ENCODE measurements around the gene MYF6.

MYF6 gene

DNA sequence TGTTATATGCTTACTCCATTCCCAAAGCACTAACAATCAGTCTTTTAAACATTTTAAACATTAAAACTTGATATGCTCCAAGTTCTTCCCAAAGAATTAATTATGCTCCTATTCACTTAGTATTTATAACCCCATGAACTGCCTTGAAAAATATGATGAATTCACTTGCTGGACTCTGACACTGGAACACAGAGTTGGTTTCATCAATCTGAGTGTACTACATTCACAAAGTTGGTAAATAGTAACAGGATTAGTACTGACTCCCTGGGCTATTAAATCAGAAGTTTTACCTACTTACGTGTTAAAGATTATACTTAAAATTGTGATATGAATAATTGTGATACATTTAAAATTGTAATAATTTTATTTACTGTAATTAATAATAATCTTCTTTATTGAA, 17.3 kb upstream of the MYF6 start:
- POLR2A ChIA-PET = no interaction called here
- H3K36me3 ChIP-seq (ENCODE audit: control insufficient read depth in 2 of 2, insufficient read depth in 1 of 2, low read length in 2 of 2) = no peaks in the 10 kb centered on the region
- H3K9me3 ChIP-seq (ENCODE audit: control insufficient read depth, insufficient read depth, low read depth, low read length) = no peaks in the 10 kb centered on the region
- no peaks in the 10 kb centered on the region for H3K4me1 ChIP-seq (ENCODE audit: control insufficient read depth, insufficient read depth, low read length)
- no peak overlapping the region for H3K27ac ChIP-seq (ENCODE audit: extremely low read depth, low read depth, low read length)
- TF ChIP-seq ZNF133 (tag by site-specific recombination; IDR thresholded peaks at IDR 0.05) (no peak), ZNF658 (tag by site-specific recombination; IDR thresholded peaks at IDR 0.05) (no peak), HOXA7 (CRISPR knock-in tag; IDR thresholded peaks at IDR 0.05; ENCODE audit: borderline replicate concordance) (no peak), ZNF501 (tag by site-specific recombination; IDR thresholded peaks at IDR 0.05) (no peak), KLF9 (tag by site-specific recombination; IDR thresholded peaks at IDR 0.05; ENCODE audit: low read depth) (no peak), ZNF830 (tag by site-specific recombination; IDR thresholded peaks at IDR 0.05; ENCODE audit: low read depth) (no peak), ZNF114 (tag by site-specific recombination; IDR thresholded peaks at IDR 0.05) (no peak)
- TF ChIP-seq, protein P1, sequence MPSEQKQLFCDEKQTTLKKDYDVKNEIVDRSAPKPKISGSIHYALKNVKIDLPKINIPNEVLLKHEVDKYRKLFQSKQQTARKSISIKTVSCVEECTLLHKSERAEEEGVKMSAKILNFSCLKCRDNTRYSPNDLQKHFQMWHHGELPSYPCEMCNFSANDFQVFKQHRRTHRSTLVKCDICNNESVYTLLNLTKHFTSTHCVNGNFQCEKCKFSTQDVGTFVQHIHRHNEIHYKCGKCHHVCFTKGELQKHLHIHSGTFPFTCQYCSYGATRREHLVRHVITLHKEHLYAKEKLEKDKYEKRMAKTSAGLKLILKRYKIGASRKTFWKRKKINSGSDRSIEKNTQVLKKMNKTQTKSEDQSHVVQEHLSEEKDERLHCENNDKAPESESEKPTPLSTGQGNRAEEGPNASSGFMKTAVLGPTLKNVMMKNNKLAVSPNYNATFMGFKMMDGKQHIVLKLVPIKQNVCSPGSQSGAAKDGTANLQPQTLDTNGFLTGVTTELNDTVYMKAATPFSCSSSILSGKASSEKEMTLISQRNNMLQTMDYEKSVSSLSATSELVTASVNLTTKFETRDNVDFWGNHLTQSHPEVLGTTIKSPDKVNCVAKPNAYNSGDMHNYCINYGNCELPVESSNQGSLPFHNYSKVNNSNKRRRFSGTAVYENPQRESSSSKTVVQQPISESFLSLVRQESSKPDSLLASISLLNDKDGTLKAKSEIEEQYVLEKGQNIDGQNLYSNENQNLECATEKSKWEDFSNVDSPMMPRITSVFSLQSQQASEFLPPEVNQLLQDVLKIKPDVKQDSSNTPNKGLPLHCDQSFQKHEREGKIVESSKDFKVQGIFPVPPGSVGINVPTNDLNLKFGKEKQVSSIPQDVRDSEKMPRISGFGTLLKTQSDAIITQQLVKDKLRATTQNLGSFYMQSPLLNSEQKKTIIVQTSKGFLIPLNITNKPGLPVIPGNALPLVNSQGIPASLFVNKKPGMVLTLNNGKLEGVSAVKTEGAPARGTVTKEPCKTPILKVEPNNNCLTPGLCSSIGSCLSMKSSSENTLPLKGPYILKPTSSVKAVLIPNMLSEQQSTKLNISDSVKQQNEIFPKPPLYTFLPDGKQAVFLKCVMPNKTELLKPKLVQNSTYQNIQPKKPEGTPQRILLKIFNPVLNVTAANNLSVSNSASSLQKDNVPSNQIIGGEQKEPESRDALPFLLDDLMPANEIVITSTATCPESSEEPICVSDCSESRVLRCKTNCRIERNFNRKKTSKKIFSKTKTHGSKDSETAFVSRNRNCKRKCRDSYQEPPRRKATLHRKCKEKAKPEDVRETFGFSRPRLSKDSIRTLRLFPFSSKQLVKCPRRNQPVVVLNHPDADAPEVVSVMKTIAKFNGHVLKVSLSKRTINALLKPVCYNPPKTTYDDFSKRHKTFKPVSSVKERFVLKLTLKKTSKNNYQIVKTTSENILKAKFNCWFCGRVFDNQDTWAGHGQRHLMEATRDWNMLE (tag by site-specific recombination; conservative IDR thresholded peaks at IDR 0.05; ENCODE audit: low read depth) = no peak
- TF ChIP-seq, protein P2, sequence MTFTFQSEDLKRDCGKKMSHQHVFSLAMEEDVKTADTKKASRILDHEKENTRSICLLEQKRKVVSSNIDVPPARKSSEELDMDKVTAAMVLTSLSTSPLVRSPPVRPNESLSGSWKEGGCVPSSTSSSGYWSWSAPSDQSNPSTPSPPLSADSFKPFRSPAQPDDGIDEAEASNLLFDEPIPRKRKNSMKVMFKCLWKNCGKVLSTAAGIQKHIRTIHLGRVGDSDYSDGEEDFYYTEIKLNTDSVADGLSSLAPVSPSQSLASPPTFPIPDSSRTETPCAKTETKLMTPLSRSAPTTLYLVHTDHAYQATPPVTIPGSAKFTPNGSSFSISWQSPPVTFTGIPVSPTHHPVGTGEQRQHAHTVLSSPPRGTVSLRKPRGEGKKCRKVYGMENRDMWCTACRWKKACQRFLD (tag by site-specific recombination; IDR thresholded peaks at IDR 0.05) = no peak
- no peak overlapping the region for H3K4me3 ChIP-seq (ENCODE audit: low read depth, low read length)
- CTCF ChIA-PET = no interaction called here

DNA sequence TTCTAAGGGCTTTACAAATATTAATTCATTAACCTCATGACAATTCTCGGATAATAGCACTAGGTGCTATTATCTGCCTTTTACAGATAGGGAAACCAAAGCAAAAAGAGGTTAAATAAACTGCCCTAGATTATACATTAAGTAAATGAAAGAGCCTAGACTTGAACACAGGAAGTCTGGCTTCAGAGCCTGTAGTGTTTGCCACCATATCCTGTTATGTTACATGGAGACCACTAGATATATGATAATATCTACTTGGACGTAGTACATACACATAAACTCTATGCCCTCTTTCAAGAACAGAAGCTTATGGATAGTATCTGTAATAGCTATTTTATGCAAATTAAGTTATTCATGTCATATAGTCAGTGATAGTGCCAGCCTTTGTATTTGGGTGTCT, 16.9 kb upstream of the MYF6 start:
- ChIA-PET POLR2A (no interaction called here), CTCF (no interaction called here)
- Histone ChIP-seq H3K4me3 (ENCODE audit: low read depth, low read length) (no peak overlapping the region), H3K36me3 (ENCODE audit: control insufficient read depth in 2 of 2, insufficient read depth in 1 of 2, low read length in 2 of 2) (no peaks in the 10 kb centered on the region), H3K27ac (ENCODE audit: extremely low read depth, low read depth, low read length) (no peak overlapping the region), H3K4me1 (ENCODE audit: control insufficient read depth, insufficient read depth, low read length) (no peaks in the 10 kb centered on the region), H3K9me3 (ENCODE audit: control insufficient read depth, insufficient read depth, low read depth, low read length) (no peaks in the 10 kb centered on the region)
- TF ChIP-seq, protein P3, sequence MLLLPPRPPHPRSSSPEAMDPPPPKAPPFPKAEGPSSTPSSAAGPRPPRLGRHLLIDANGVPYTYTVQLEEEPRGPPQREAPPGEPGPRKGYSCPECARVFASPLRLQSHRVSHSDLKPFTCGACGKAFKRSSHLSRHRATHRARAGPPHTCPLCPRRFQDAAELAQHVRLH (tag by site-specific recombination; IDR thresholded peaks at IDR 0.05) = no peak
- TF ChIP-seq ZNF214 (tag by site-specific recombination; IDR thresholded peaks at IDR 0.05; ENCODE audit: borderline replicate concordance) (no peak), ZNF239 (tag by site-specific recombination; IDR thresholded peaks at IDR 0.05) (no peak)

DNA sequence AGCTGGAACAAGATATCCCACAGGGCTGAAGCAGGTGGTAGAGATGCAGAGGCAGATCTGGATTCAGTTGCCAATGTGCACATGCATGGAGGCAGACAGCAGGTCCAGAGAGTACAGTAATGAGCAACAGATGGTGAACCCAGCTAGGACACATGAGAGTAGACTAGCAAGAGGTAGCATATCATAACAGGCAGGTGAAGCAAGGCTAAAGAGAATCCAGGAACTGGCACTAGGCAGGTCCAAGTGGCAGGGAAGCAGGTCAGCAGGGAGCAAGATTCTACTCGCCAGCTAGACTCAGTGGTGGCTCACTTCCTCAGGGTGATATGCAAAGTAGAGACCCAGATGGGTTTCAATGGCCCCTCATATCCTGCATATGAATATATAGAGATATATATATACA, 15.3 kb upstream of the MYF6 start:
- H3K4me3 ChIP-seq (ENCODE audit: low read depth, low read length) = no peak overlapping the region
- no peaks in the 10 kb centered on the region for H3K9me3 ChIP-seq (ENCODE audit: control insufficient read depth, insufficient read depth, low read depth, low read length)
- POLR2A ChIA-PET = no interaction called here
- TF ChIP-seq, protein P4, sequence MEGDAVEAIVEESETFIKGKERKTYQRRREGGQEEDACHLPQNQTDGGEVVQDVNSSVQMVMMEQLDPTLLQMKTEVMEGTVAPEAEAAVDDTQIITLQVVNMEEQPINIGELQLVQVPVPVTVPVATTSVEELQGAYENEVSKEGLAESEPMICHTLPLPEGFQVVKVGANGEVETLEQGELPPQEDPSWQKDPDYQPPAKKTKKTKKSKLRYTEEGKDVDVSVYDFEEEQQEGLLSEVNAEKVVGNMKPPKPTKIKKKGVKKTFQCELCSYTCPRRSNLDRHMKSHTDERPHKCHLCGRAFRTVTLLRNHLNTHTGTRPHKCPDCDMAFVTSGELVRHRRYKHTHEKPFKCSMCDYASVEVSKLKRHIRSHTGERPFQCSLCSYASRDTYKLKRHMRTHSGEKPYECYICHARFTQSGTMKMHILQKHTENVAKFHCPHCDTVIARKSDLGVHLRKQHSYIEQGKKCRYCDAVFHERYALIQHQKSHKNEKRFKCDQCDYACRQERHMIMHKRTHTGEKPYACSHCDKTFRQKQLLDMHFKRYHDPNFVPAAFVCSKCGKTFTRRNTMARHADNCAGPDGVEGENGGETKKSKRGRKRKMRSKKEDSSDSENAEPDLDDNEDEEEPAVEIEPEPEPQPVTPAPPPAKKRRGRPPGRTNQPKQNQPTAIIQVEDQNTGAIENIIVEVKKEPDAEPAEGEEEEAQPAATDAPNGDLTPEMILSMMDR (tag by site-specific recombination; IDR thresholded peaks at IDR 0.05) = no peak
- no peak for TF ChIP-seq ZSCAN16 (tag by site-specific recombination; IDR thresholded peaks at IDR 0.05)
- TF ChIP-seq, protein P5, sequence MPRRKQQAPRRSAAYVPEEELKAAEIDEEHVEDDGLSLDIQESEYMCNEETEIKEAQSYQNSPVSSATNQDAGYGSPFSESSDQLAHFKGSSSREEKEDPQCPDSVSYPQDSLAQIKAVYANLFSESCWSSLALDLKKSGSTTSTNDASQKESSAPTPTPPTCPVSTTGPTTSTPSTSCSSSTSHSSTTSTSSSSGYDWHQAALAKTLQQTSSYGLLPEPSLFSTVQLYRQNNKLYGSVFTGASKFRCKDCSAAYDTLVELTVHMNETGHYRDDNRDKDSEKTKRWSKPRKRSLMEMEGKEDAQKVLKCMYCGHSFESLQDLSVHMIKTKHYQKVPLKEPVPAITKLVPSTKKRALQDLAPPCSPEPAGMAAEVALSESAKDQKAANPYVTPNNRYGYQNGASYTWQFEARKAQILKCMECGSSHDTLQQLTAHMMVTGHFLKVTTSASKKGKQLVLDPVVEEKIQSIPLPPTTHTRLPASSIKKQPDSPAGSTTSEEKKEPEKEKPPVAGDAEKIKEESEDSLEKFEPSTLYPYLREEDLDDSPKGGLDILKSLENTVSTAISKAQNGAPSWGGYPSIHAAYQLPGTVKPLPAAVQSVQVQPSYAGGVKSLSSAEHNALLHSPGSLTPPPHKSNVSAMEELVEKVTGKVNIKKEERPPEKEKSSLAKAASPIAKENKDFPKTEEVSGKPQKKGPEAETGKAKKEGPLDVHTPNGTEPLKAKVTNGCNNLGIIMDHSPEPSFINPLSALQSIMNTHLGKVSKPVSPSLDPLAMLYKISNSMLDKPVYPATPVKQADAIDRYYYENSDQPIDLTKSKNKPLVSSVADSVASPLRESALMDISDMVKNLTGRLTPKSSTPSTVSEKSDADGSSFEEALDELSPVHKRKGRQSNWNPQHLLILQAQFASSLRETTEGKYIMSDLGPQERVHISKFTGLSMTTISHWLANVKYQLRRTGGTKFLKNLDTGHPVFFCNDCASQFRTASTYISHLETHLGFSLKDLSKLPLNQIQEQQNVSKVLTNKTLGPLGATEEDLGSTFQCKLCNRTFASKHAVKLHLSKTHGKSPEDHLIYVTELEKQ (tag by site-specific recombination; IDR thresholded peaks at IDR 0.05; ENCODE audit: borderline replicate concordance) = no peak
- no peak for TF ChIP-seq ZNF366 (tag by site-specific recombination; conservative IDR thresholded peaks at IDR 0.05)
- no peak for TF ChIP-seq KLF10 (tag by site-specific recombination; IDR thresholded peaks at IDR 0.05)
- TF ChIP-seq ZNF558 (tag by site-specific recombination; IDR thresholded peaks at IDR 0.05) = no peak
- H3K36me3 ChIP-seq (ENCODE audit: control insufficient read depth in 2 of 2, insufficient read depth in 1 of 2, low read length in 2 of 2) = no peaks in the 10 kb centered on the region
- CTCF ChIA-PET = no interaction called here
- H3K4me1 ChIP-seq (ENCODE audit: control insufficient read depth, insufficient read depth, low read length) = no peaks in the 10 kb centered on the region
- H3K27ac ChIP-seq (ENCODE audit: extremely low read depth, low read depth, low read length) = no peak overlapping the region

Data from HEK293 (cell line).